Measurements from ENCODE around the gene IL31. TPM values are rescaled to one million over a fixed set of nuclear protein-coding genes. Genes with fewer than 3 reads are reported as not detected.
A peak's percentile ranks its signal among the peaks of the same experiment; 100 is the strongest.
"Not testable (repeated sequence)": the region's sequence is repeated elsewhere in the genome, so short reads cannot be mapped to it uniquely, and the experiment has no call there.

IL31 gene
- total RNA-seq, 1 donor from 2014 or later = not detected

GRCh38 chr12:122182887-122183587, 9.0 kb upstream of the IL31 start, which contains the start of gene LRRC43:
Gene LRRC43 (plus strand): TSS chr12:122183123. CDS start chr12:122183145, 22 bp downstream.
- TF ChIP-seq CTCF (IDR thresholded peaks at IDR 0.05; ENCODE audit: insufficient read depth, low read length, severe bottlenecking) = no peak
- FAIRE-seq (no peak), DNase-seq (ENCODE audit: low read depth) (peak; percentile 10)
- Histone ChIP-seq H3K36me3 (ENCODE audit: control insufficient read depth, insufficient read depth, low read length) (no peaks in the 10 kb centered on the region), H3K27me3 (ENCODE audit: control insufficient read depth, insufficient read depth, low read length) (no peaks in the 10 kb centered on the region), H3K4me3 (ENCODE audit: low read depth, low read length) (peak within 1 kb of the TSS; percentile 47)

GRCh38 chr12:122176473-122176872, 2.5 kb upstream of the IL31 start:
- not testable (repeated sequence) for H3K36me3 ChIP-seq (ENCODE audit: control insufficient read depth, insufficient read depth, low read length); H3K4me3 ChIP-seq (ENCODE audit: low read depth, low read length); H3K27me3 ChIP-seq (ENCODE audit: control insufficient read depth, insufficient read depth, low read length); FAIRE-seq
- peak; percentile 51 for DNase-seq (ENCODE audit: low read depth)

GRCh38 chr12:122172262-122172939, 1.6 kb downstream of the IL31 start:
- no peaks in the 10 kb centered on the region for H3K27me3 ChIP-seq (ENCODE audit: control insufficient read depth, insufficient read depth, low read length)
- no peaks in the 10 kb centered on the region for H3K36me3 ChIP-seq (ENCODE audit: control insufficient read depth, insufficient read depth, low read length)
- no peak overlapping the region for H3K4me3 ChIP-seq (ENCODE audit: low read depth, low read length)
- no peak for DNase-seq (ENCODE audit: low read depth)
- no peak for TF ChIP-seq CTCF (IDR thresholded peaks at IDR 0.05; ENCODE audit: insufficient read depth, low read length, severe bottlenecking)
- FAIRE-seq = no peak

GRCh38 chr12:122171399-122171798, 2.6 kb downstream of the IL31 start:
- Histone ChIP-seq H3K36me3 (ENCODE audit: control insufficient read depth, insufficient read depth, low read length) (no peaks in the 10 kb centered on the region), H3K27me3 (ENCODE audit: control insufficient read depth, insufficient read depth, low read length) (no peaks in the 10 kb centered on the region), H3K4me3 (ENCODE audit: low read depth, low read length) (no peak overlapping the region)
- FAIRE-seq = no peak
- TF ChIP-seq CTCF (IDR thresholded peaks at IDR 0.05; ENCODE audit: insufficient read depth, low read length, severe bottlenecking) = no peak
- DNase-seq (ENCODE audit: low read depth) = no peak

- FAIRE-seq = no peak
- no peaks in the 10 kb centered on the region for H3K27me3 ChIP-seq (ENCODE audit: control insufficient read depth, insufficient read depth, low read length)
- no peak overlapping the region for H3K4me3 ChIP-seq (ENCODE audit: low read depth, low read length)
- no peak for DNase-seq (ENCODE audit: low read depth)
- H3K36me3 ChIP-seq (ENCODE audit: control insufficient read depth, insufficient read depth, low read length) = no peaks in the 10 kb centered on the region
- no peak for TF ChIP-seq CTCF (IDR thresholded peaks at IDR 0.05; ENCODE audit: insufficient read depth, low read length, severe bottlenecking)
Measured at GRCh38 chr12:122168492-122168891, 5.5 kb downstream of the IL31 start.

- FAIRE-seq (no peak), DNase-seq (ENCODE audit: low read depth) (no peak)
- no peak for TF ChIP-seq CTCF (IDR thresholded peaks at IDR 0.05; ENCODE audit: insufficient read depth, low read length, severe bottlenecking)
- Histone ChIP-seq H3K4me3 (ENCODE audit: low read depth, low read length) (no peak overlapping the region), H3K36me3 (ENCODE audit: control insufficient read depth, insufficient read depth, low read length) (no peaks in the 10 kb centered on the region), H3K27me3 (ENCODE audit: control insufficient read depth, insufficient read depth, low read length) (no peaks in the 10 kb centered on the region)
Measured at GRCh38 chr12:122167356-122167925, 6.6 kb downstream of the IL31 start.
